Measurements from ENCODE around the gene STUB1.

Gene STUB1

GRCh38 chr16:726438-727290 lies 46.5 kb downstream of the STUB1 start, which contains the start of the genes CCDC78 and HAGHL:
Gene CCDC78, minus strand, starts transcription at chr16:726443. Its CDS starts 76 bp downstream, at chr16:726367.
Gene HAGHL, plus strand, starts transcription at chr16:727106. Its CDS starts 404 bp downstream, at chr16:727510.
- DNase-seq = no peak

GRCh38 chr16:727291-727977 lies 47.2 kb downstream of the STUB1 start:
- DNase-seq = no peak

- no peak for DNase-seq
Observed at GRCh38 chr16:728131-728889, 48.1 kb downstream of the STUB1 start.

- DNase-seq = no peak
Observed at GRCh38 chr16:728890-729744, 48.9 kb downstream of the STUB1 start.

GRCh38 chr16:729768-730665 lies 49.8 kb downstream of the STUB1 start:
- DNase-seq = no peak

GRCh38 chr16:730666-731509 lies 50.7 kb downstream of the STUB1 start:
- no peak for DNase-seq

- DNase-seq = no peak
Observed at GRCh38 chr16:732332-732731, 52.1 kb downstream of the STUB1 start.
